BJ (cell line): Measurements from ENCODE around the gene NAALADL2. TPM values are rescaled to one million over a fixed set of nuclear protein-coding genes. Genes with fewer than 3 reads are reported as not detected.
A peak's percentile ranks its signal among the peaks of the same experiment; 100 is the strongest.

Experiments used
- CTCF ChIA-PET: fragments of 350-600 bp; formaldehyde crosslinking; extraction: SDS; loops from one replicate; lab custom pipeline; 2021; ENCODE audit warnings: antibody characterized with exemption, inconsistent platforms; lab: Yijun Ruan, JAX
- POLR2A ChIA-PET: fragments of 300-600 bp; sonication (Branson Sonifier 250); formaldehyde crosslinking; extraction: SDS; loops from one replicate; lab custom pipeline; 2021; ENCODE audit warnings: antibody characterized with exemption; lab: Charles Lee
- DNase-seq: peaks from one replicate; pipeline ENCODE4 v3.0.0-alpha.2; 2011; ENCODE audit warnings: low read depth
- H3K27me3 ChIP-seq: 2 replicates; pipeline ENCODE4 v1.6.0; 2011; ENCODE audit warnings: low read length; ENCODE audit not compliant: control insufficient read depth, insufficient read depth
- H3K36me3 ChIP-seq: 2 replicates; pipeline ENCODE4 v1.5.1; 2011; ENCODE audit warnings: low read length; ENCODE audit not compliant: control insufficient read depth, insufficient read depth
- H3K4me3 ChIP-seq: 2 replicates; pipeline ENCODE4 v1.5.1; 2011; ENCODE audit warnings: low read depth, mild to moderate bottlenecking, control low read depth, low read length
- polyA plus RNA-seq: library from polyadenylated mRNA; depleted of rRNA; stranded (reverse); fragments of >200 nt; gene quantifications from 2 replicates; pipeline ENCODE4 v1.2.3, GENCODE V29; 2011
- TF ChIP-seq, protein P1 (sequence below): IDR thresholded peaks from 2 replicates; pipeline ENCODE4 v1.5.1; 2011; ENCODE audit warnings: low read depth, mild to moderate bottlenecking, control low read depth, inconsistent platforms, low read length, moderate library complexity; ENCODE audit not compliant: insufficient read depth

The NAALADL2 gene
- polyA plus RNA-seq, 1 experiment, result 3.6 TPM

DNA sequence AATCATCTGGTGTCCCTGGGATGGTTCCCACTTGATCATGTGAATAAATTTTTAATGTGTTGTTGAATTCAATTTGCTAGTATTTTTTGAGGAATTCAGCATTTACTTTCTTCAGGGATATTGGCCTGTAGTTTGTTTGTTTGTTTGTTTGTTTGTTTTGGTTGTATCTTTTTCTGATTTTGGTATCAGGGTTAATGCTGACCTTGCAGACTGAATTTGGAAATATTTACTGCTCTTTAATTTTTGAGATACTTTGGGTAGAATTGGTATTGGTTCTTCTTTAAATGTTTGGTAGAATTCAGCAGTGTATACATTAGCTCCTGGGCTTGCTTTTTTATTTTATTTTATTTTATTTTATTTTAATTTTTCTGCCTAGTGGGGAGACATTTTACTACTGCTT lies 803.7 kb downstream of the NAALADL2 start:
- TF ChIP-seq, protein P1, sequence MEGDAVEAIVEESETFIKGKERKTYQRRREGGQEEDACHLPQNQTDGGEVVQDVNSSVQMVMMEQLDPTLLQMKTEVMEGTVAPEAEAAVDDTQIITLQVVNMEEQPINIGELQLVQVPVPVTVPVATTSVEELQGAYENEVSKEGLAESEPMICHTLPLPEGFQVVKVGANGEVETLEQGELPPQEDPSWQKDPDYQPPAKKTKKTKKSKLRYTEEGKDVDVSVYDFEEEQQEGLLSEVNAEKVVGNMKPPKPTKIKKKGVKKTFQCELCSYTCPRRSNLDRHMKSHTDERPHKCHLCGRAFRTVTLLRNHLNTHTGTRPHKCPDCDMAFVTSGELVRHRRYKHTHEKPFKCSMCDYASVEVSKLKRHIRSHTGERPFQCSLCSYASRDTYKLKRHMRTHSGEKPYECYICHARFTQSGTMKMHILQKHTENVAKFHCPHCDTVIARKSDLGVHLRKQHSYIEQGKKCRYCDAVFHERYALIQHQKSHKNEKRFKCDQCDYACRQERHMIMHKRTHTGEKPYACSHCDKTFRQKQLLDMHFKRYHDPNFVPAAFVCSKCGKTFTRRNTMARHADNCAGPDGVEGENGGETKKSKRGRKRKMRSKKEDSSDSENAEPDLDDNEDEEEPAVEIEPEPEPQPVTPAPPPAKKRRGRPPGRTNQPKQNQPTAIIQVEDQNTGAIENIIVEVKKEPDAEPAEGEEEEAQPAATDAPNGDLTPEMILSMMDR, result no peak
- DNase-seq, result no peak
- no peak overlapping the region for H3K4me3 ChIP-seq
- ChIA-PET CTCF (no interaction called here), POLR2A (no interaction called here)
- no peaks in the 10 kb centered on the region for H3K27me3 ChIP-seq
- no peaks in the 10 kb centered on the region for H3K36me3 ChIP-seq

DNA sequence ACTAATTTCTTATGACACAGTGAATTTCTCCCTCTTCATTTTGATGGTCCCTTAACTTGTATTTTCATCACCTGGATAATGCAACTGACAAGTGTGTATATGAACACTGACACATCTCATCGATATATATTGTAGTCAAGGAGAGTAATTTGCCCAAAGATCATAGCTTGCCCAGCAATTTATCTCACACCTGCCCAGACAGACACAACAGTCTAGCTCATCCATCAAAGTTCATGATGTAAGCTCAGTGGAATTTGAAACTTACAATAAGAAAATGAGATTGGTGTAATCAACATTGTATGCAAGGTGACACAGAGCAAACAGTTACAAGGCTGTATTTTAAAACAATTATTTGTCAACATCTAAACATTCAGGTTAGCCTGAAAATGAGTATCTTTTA lies 805.8 kb downstream of the NAALADL2 start:
- ChIA-PET POLR2A (no interaction called here), CTCF (no interaction called here)
- Histone ChIP-seq H3K36me3 (no peaks in the 10 kb centered on the region), H3K27me3 (no peaks in the 10 kb centered on the region), H3K4me3 (no peak overlapping the region)
- TF ChIP-seq, protein P1, result no peak
- no peak for DNase-seq

DNA sequence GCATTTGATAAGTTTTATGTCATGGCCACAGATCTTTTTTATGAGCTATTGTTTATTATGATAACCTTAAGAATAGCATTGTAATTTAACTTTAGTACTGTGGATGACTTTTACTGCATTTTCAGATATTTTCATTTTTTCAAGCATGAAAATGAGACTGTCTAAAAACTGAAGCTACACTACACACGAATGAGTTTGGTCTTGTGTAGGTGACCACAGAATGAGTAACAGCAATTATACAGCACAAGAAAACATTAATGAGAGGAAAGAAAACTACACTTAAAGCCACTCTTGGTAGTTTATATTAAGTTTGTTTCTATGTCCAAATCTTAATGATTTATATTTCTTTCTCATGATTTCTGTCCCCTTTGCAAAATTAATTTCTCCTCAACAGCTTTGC lies 809.2 kb downstream of the NAALADL2 start:
- H3K4me3 ChIP-seq, result no peak overlapping the region
- no peaks in the 10 kb centered on the region for H3K27me3 ChIP-seq
- no peak for DNase-seq
- ChIA-PET CTCF (no interaction called here), POLR2A (no interaction called here)
- H3K36me3 ChIP-seq, result no peaks in the 10 kb centered on the region
- TF ChIP-seq, protein P1, result no peak

- H3K36me3 ChIP-seq, result no peaks in the 10 kb centered on the region
- TF ChIP-seq, protein P1, result no peak
- CTCF ChIA-PET, result no interaction called here
- DNase-seq, result no peak
- no peak overlapping the region for H3K4me3 ChIP-seq
- H3K27me3 ChIP-seq, result no peaks in the 10 kb centered on the region
- POLR2A ChIA-PET, result interaction anchor here (0.6 kb wide), 2 partner anchors 238 to 1231 kb away, joined by 3 read pairs; no protein-coding TSS in a partner anchor
Measured at GRCh38 chr3:175670557-175670956, 811.4 kb downstream of the NAALADL2 start.

GRCh38 chr3:175672119-175672689 lies 813.1 kb downstream of the NAALADL2 start:
- CTCF ChIA-PET, result interaction anchor here (0.6 kb wide), 1 partner anchor 237 kb away, joined by 4 read pairs; no protein-coding TSS in a partner anchor
- H3K27me3 ChIP-seq, result no peaks in the 10 kb centered on the region
- no peaks in the 10 kb centered on the region for H3K36me3 ChIP-seq
- TF ChIP-seq, protein P1, result no peak
- POLR2A ChIA-PET, result interaction anchor here (0.5 kb wide), 1 partner anchor 44 kb away, joined by 3 read pairs; no protein-coding TSS in a partner anchor
- H3K4me3 ChIP-seq, result peak overlapping the region; percentile 30
- no peak for DNase-seq
